SK-N-MC (cell line): ENCODE data around the gene NFATC3.

Source experiments
- DNase-seq: peaks from one replicate; pipeline ENCODE4 v3.0.0-alpha.2; 2011; ENCODE audit warnings: low read depth, low spot score
- H3K27ac ChIP-seq: fragments of 200-600 bp; sonication (generic); 2 replicates; pipeline ENCODE4 v1.5.1; 2016; ENCODE audit warnings: mixed run types
- H3K36me3 ChIP-seq: fragments of 200-600 bp; sonication (generic); 2 replicates; pipeline ENCODE4 v1.6.1; 2017; ENCODE audit warnings: antibody characterized with exemption, low read length, mixed read lengths; ENCODE audit not compliant: insufficient read depth
- H3K4me3 ChIP-seq: fragments of 200-600 bp; sonication (generic); 2 replicates; pipeline ENCODE4 v1.5.1; 2016
- H3K9ac ChIP-seq: fragments of 200-600 bp; sonication (generic); 2 replicates; pipeline ENCODE4 v1.8.0; 2017; ENCODE audit warnings: mixed run types, mixed read lengths; ENCODE audit not compliant: insufficient read length
- H3K9me3 ChIP-seq: fragments of 200-600 bp; sonication (generic); 2 replicates; pipeline ENCODE4 v1.6.1; 2017; ENCODE audit warnings: low read depth, mild to moderate bottlenecking, antibody characterized with exemption, low read length, moderate library complexity, mixed read lengths
- EZH2 ChIP-seq: fragments of 200-600 bp; sonication (generic); IDR thresholded peaks from one replicate; pipeline ENCODE4 v1.6.1; 2017; ENCODE audit warnings: antibody characterized with exemption
- FOXP2 ChIP-seq: optimal IDR thresholded peaks from 2 replicates; pipeline ENCODE3; 2011; ENCODE audit warnings: mild to moderate bottlenecking, moderate library complexity; ENCODE audit not compliant: insufficient read depth; ENCODE audit errors: extremely low read length, control extremely low read depth
- POLR2AphosphoS5 ChIP-seq: IDR thresholded peaks from 2 replicates; pipeline ENCODE4 v1.6.1; 2012; ENCODE audit warnings: mild to moderate bottlenecking, low read depth, low read length, borderline replicate concordance

NFATC3 gene

GRCh38 chr16:68235108-68235886, 150.1 kb downstream of the NFATC3 start:
- DNase-seq, result no peak
- Histone ChIP-seq H3K9me3 (no peaks in the 10 kb centered on the region), H3K27ac (no peak overlapping the region), H3K4me3 (no peak overlapping the region), H3K36me3 (no peaks in the 10 kb centered on the region), H3K9ac (no peak overlapping the region)
- no peak for TF ChIP-seq POLR2AphosphoS5
- no peak for TF ChIP-seq EZH2
- no peak for TF ChIP-seq FOXP2

- TF ChIP-seq POLR2AphosphoS5 (no peak), EZH2 (no peak), FOXP2 (no peak)
- peak within 1 kb of the TSS; percentile 83 for H3K27ac ChIP-seq
- no peak for DNase-seq
- H3K36me3 ChIP-seq, result no peaks in the 10 kb centered on the region
- H3K9me3 ChIP-seq, result no peaks in the 10 kb centered on the region
- peak within 1 kb of the TSS; percentile 74 for H3K4me3 ChIP-seq
- peak within 1 kb of the TSS; percentile 63 for H3K9ac ChIP-seq
Measured at GRCh38 chr16:68235887-68236136, 150.6 kb downstream of the NFATC3 start, which contains the start of gene ESRP2. Gene ESRP2 (minus strand): TSS chr16:68236127. CDS start chr16:68236045, 82 bp downstream.

GRCh38 chr16:68236137-68236825, 151.1 kb downstream of the NFATC3 start:
- Histone ChIP-seq H3K36me3 (no peaks in the 10 kb centered on the region), H3K9me3 (no peaks in the 10 kb centered on the region), H3K9ac (no peak overlapping the region), H3K27ac (no peak overlapping the region), H3K4me3 (no peak overlapping the region)
- DNase-seq, result no peak
- TF ChIP-seq POLR2AphosphoS5 (no peak), EZH2 (no peak)

- Histone ChIP-seq H3K27ac (peak overlapping the region; percentile 83), H3K9ac (peak overlapping the region; percentile 63), H3K36me3 (no peaks in the 10 kb centered on the region), H3K9me3 (no peaks in the 10 kb centered on the region), H3K4me3 (peak overlapping the region; percentile 74)
- no peak for TF ChIP-seq FOXP2
- no peak for TF ChIP-seq EZH2
- TF ChIP-seq POLR2AphosphoS5, result no peak
- DNase-seq, result no peak
Measured at GRCh38 chr16:68236826-68237242, 151.7 kb downstream of the NFATC3 start.

DNA sequence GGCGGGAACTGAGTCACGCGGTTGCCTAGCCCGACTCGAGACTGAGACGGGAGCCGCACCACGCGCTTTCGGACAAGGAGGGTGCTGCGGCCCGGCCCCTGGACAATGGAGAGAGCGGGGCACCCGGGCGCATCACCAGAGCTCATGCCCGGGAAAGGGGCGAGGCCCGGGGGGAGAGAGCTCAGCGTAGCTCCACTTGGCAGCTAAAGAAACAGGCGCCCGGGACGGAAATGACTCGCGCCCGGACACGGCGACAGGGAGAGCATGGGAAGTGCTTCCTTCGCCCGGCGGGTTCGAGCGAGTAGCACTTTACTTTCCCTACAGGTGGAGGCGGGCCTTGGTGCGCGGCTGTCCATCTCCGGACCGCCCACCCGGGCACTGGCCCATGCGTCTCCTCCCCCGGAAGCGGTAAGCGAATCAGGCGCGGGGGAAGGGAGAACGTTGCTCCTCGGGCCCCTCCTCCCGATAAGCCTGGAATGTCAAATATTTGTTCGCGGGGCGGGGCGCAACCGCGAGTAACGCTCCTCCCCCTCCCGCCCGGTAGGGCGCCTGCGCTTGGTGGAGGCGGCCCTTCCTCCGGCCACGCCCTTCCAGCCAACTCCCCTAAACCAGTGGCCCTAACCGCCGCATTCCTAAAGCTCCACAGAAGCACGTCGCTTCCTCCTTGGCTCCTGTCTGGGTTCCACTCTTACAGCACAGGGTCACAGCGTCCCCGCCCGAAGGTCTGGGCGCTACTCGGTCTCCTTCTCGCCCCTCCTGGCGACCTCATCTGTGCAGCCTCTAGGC, 152.3 kb downstream of the NFATC3 start:
- H3K27ac ChIP-seq, result peak overlapping the region; percentile 83
- no peaks in the 10 kb centered on the region for H3K9me3 ChIP-seq
- peak overlapping the region; percentile 74 for H3K4me3 ChIP-seq
- H3K36me3 ChIP-seq, result no peaks in the 10 kb centered on the region
- TF ChIP-seq EZH2 (no peak), POLR2AphosphoS5 (peak; percentile 91), FOXP2 (no peak)
- peak overlapping the region; percentile 63 for H3K9ac ChIP-seq
- peak; percentile 50 for DNase-seq

DNA sequence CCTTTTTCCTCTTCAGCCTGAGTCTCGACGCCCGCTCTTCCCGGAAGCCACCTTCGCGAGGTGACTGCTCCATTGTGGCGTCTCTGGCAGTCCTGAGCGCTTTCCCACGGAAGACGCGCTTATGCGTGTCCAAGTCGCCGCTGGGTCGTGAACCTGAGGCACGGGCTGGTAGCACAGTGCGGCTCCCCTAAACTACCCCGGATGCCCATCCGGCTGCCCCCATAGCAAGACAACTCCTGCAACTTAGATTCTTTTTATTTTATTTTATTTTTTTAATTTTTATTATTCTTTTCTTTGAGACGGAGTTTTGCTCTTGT, 152.8 kb downstream of the NFATC3 start:
- peak overlapping the region; percentile 77 for H3K27ac ChIP-seq
- no peak for DNase-seq
- TF ChIP-seq EZH2, result no peak
- no peak for TF ChIP-seq FOXP2
- TF ChIP-seq POLR2AphosphoS5, result no peak
- H3K36me3 ChIP-seq, result no peaks in the 10 kb centered on the region
- no peaks in the 10 kb centered on the region for H3K9me3 ChIP-seq
- H3K4me3 ChIP-seq, result peak overlapping the region; percentile 74
- H3K9ac ChIP-seq, result peak overlapping the region; percentile 55

- H3K36me3 ChIP-seq, result no peaks in the 10 kb centered on the region
- DNase-seq, result no peak
- TF ChIP-seq FOXP2 (no peak), EZH2 (no peak), POLR2AphosphoS5 (no peak)
- no peak overlapping the region for H3K9ac ChIP-seq
- no peak overlapping the region for H3K27ac ChIP-seq
- H3K4me3 ChIP-seq, result no peak overlapping the region
- H3K9me3 ChIP-seq, result no peaks in the 10 kb centered on the region
Measured at GRCh38 chr16:68242085-68242484, 156.9 kb downstream of the NFATC3 start.

DNA sequence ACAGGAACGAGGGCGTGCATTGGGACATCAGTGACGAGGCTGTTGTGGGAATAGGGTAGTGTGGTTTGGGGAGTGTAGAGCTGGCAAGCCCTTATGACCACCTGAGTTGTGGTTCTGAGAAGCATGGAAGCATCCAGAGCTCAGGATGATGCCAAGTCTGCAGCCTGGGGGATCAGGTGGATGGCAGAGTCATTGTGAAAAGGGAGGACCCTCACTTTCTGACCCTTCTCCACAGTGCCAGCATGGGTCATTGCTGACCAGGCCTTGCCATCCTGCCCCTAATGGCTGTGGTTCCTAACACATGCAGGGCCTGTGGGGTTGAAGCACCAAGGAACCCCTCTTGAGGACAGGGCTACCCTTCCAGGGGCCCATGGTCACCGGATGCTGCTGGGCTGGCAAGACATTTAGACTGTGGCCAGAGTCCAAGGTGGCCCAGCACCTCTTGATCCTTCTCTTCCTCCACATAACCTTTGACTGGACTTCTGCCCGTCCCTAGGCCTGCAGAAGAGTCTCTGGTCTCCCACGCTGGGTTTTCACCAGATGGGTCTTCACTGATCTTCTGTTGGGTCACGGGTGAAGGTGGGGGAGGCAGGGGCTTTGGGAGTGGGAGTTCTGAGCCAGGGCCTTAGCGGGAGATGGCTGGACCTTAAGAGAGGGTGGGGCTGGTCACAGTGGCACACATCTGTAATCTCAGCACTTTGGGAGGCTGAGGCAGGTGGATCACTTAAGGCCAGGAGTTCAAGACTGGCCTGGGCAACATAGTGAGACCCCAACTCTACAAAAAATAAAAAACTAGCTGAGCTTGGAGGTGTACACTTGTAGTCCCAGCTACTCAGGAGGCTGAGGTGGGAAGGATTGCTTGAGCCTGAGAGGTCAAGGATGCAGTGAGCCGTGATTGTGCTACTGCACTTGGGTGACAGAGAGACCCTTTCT, 158.0 kb downstream of the NFATC3 start:
- Histone ChIP-seq H3K36me3 (no peaks in the 10 kb centered on the region), H3K9ac (no peak overlapping the region), H3K4me3 (no peak overlapping the region), H3K27ac (no peak overlapping the region), H3K9me3 (no peaks in the 10 kb centered on the region)
- DNase-seq, result no peak
- TF ChIP-seq POLR2AphosphoS5 (no peak), FOXP2 (no peak), EZH2 (no peak)
